Neuron (in vitro differentiated cells): ENCODE measurements around the gene CPT1A.

Experiments used
- H2AFZ ChIP-seq: one replicate; pipeline ENCODE4 v1.6.1; 2013; ENCODE audit warnings: low read depth, mild to moderate bottlenecking, inconsistent platforms, low read length, moderate library complexity
- H3K27me3 ChIP-seq: one replicate; pipeline ENCODE4 v1.6.1; 2013; ENCODE audit warnings: low read length; ENCODE audit not compliant: insufficient read depth
- H3K36me3 ChIP-seq: one replicate; pipeline ENCODE4 v1.6.1; 2013; ENCODE audit warnings: low read length; ENCODE audit not compliant: insufficient read depth
- H3K4me1 ChIP-seq: one replicate; pipeline ENCODE4 v1.6.1; 2013; ENCODE audit warnings: low read length; ENCODE audit not compliant: insufficient read depth
- H3K4me3 ChIP-seq: 2 replicates; pipeline ENCODE4 v1.5.1; 2013; ENCODE audit warnings: mild to moderate bottlenecking, low read length, moderate library complexity
- H3K9me3 ChIP-seq: one replicate; pipeline ENCODE4 v1.6.1; 2013; ENCODE audit warnings: low read length

The CPT1A gene

DNA sequence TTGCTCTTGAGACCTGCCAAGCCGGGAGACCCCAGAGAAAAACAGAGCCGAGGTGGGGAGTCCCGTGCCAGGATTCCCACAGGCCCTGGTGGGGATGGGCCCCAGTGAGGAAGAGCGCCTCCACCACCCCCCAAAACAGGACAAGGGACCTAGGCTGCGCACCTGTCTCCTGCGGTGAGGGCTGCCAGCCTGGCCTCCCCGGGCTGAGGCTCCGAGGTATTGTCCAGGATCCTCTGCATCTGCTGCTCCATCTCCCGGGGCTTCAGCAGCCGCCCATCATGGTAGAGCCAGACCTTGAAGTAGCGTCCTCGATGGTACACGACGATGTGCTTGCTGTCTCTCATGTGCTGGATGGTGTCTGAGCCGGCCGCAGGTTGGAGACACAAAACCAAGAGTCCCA is 57.1 kb downstream of the CPT1A start:
- Histone ChIP-seq H3K36me3 (peaks cover 4% of the 10 kb centered on the region), H2AFZ (no peak overlapping the region), H3K9me3 (no peaks in the 10 kb centered on the region), H3K27me3 (no peaks in the 10 kb centered on the region), H3K4me3 (no peak overlapping the region), H3K4me1 (no peaks in the 10 kb centered on the region)

DNA sequence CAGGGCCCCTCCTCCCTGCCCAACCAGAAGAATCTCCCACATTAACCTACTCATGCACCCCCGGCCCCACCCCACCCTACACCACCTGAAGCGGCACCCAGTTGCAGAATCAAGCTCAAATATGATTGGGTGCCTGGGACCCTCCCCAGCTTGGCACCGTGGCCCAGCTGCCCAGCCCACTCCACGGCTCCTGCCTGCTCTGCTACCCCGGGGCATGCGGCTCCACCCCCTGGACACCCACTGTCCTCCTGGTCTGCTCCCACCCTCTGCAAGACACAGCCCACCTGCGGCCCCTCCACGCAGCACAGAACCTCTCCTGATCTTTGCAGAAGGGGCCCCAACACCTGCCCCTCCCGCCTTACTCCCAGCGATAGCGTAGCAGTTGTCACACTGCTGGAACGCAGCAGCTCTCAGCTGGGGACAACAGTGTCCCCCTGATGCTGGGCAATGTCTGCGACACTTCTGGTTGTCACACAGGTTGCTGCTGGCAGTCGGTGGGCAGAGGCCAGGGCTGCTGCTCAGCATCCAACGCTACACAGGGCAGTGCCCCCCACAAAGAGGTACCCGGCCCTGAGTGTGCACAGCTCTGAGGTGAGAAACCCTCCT is 58.4 kb downstream of the CPT1A start:
- no peaks in the 10 kb centered on the region for H3K4me1 ChIP-seq
- peaks cover 4% of the 10 kb centered on the region for H3K36me3 ChIP-seq
- no peaks in the 10 kb centered on the region for H3K27me3 ChIP-seq
- no peak overlapping the region for H3K4me3 ChIP-seq
- H2AFZ ChIP-seq: no peak overlapping the region
- H3K9me3 ChIP-seq: no peaks in the 10 kb centered on the region

DNA sequence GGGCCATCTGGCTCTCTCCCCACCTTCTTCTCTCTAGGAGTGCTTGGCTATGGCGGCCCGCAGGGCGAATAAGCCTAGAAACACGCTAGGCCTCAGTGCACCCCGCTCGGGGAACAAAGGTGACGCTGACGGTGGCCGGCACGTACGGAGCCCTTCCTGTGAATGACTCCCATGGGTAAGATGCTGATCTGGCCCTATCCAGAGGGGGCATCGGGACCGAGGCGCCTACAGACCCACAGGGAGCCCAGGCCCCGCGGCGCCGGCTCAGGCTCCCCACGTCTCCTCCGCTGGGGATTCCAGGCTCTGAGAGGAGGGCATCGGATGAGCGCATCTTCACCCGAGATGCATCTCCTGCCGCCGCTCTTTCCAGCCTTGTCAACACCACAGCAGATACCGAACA is 59.0 kb downstream of the CPT1A start:
- no peaks in the 10 kb centered on the region for H3K27me3 ChIP-seq
- no peak overlapping the region for H3K4me3 ChIP-seq
- H3K9me3 ChIP-seq: no peaks in the 10 kb centered on the region
- H3K4me1 ChIP-seq: no peaks in the 10 kb centered on the region
- no peak overlapping the region for H2AFZ ChIP-seq
- peaks cover 4% of the 10 kb centered on the region for H3K36me3 ChIP-seq

DNA sequence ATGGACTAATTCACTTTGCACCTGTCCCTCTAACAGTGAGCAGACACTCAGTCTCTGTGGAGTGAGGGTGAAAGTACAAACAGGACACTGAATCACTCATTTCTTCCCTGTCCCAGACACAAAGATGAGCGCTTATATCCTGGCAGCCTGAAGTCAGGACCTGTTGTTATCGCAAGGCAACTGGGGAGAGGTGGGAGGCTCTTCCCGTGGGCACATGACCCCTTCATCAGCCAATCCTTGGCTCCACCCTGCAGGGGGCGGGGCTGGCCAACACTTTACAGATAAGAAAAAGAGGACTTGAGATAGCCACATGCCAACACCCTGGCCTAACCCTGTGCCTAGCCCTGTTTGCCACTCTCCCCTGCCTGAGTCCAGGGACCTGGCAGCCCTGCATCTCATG is 60.9 kb downstream of the CPT1A start:
- Histone ChIP-seq H3K4me1 (no peaks in the 10 kb centered on the region), H3K9me3 (no peaks in the 10 kb centered on the region), H3K27me3 (no peaks in the 10 kb centered on the region), H3K4me3 (no peak overlapping the region), H3K36me3 (peaks cover 4% of the 10 kb centered on the region), H2AFZ (no peak overlapping the region)

DNA sequence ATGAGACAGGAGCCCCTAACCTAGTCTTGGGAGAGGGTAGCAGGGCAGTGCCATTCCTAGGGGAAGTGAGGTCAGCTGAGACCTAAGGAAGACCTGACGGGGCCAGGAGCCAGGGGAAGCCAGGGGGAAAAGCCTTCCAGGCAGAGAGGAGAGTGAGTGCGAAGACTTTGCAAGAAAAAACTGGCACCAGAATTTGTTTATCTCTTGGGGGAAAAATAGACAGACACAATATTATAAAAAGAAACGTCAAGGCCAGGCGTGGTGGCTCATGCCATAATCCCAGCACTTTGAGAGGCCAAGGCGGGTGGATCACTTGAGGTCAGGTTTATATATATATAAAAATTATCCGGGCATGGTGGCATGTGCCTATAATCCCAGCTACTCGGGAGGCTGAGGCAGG is 63.5 kb downstream of the CPT1A start:
- H3K4me1 ChIP-seq: no peaks in the 10 kb centered on the region
- H3K36me3 ChIP-seq: peaks cover 11% of the 10 kb centered on the region
- no peak overlapping the region for H3K4me3 ChIP-seq

DNA sequence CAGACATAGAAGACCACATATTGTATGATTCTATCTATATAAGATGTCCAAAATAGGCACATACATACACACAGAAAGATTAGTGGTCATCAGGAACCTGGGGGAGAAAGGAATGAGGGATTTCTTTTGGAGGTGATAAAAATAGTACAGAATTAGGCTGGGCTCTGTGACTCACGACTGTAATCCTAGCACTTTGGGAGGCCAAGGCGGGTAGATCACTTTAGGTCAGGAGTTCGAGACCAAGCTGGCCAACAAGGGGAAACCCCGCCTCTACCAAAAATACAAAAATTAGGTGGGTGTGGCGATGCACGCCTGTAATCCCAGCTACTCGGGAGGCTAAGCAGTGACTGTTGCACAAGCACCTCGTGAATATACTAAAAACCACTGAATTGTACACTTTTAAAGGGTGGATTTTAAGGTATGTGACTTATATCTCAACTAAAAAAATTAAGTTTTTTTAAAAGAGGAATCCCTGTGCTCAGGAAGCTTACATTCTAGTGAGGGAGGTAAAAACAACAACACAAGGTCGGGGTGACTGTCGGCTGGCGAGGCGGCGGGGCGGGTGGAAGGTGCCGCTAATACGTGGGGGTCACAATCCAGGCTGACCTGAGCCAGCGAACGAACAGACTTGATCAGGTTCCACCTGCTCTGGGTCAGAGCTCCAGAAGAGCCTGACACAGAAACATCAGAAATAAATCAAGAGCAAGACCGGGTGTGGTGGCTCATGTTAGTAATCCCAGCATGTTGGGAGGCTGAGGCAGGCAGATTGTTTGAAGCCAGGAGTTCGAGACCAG is 65.1 kb downstream of the CPT1A start:
- peaks cover 14% of the 10 kb centered on the region for H3K36me3 ChIP-seq
- H3K27me3 ChIP-seq: no peaks in the 10 kb centered on the region
- no peak overlapping the region for H3K4me3 ChIP-seq
- H3K4me1 ChIP-seq: no peaks in the 10 kb centered on the region
- H3K9me3 ChIP-seq: peaks cover 3% of the 10 kb centered on the region
- H2AFZ ChIP-seq: no peak overlapping the region

More for the DNA sequence above, 63.5 kb downstream of the CPT1A start:
- Histone ChIP-seq H3K9me3 (peaks cover 3% of the 10 kb centered on the region), H2AFZ (no peak overlapping the region), H3K27me3 (no peaks in the 10 kb centered on the region)

DNA sequence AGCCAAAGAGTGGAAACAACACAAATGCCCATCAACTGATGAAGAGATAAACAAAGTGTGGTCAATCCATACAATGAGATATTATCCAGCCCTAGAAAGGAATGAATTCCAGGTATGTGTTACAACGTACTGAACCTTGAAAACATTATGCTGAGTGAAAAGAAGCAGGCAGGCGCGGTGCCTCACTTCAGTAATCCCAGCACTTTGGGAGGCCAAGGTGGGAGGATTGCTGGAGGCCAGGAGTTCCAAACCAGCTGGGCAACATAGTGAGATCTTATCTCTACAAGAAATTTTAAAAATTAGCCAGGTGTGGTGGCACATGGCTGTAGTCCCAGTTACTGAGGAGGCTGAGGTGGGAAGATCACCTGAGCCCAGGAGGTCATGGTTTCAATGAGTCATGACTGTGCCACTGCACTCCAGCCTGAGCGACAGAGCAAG is 65.7 kb downstream of the CPT1A start:
- H3K36me3 ChIP-seq: peaks cover 12% of the 10 kb centered on the region

DNA sequence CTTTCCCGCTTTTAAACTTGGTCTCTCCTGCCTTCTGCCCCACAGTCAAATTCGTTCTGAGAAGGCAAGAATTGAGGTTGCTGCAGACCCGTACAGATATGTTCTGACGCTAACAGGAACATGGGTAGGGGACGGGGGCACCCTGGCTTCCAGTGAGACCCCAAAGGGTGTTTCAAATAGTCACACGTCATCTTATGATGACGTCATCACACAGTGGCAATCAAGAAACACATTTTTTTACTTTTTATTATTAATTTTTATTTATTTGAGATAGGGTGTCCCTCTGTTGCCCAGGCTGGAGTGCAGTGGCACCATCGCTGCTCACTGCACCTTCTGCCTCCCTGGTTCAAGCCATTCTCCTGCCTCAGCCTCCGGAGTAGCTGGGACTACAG is 67.5 kb downstream of the CPT1A start:
- no peaks in the 10 kb centered on the region for H3K27me3 ChIP-seq
- no peak overlapping the region for H3K4me3 ChIP-seq
- no peak overlapping the region for H2AFZ ChIP-seq
- peaks cover 9% of the 10 kb centered on the region for H3K36me3 ChIP-seq
- no peaks in the 10 kb centered on the region for H3K4me1 ChIP-seq
- peaks cover 3% of the 10 kb centered on the region for H3K9me3 ChIP-seq

More for the DNA sequence above, 65.7 kb downstream of the CPT1A start:
- Histone ChIP-seq H3K9me3 (peaks cover 3% of the 10 kb centered on the region), H3K27me3 (no peaks in the 10 kb centered on the region), H3K4me1 (no peaks in the 10 kb centered on the region), H2AFZ (no peak overlapping the region), H3K4me3 (no peak overlapping the region)

DNA sequence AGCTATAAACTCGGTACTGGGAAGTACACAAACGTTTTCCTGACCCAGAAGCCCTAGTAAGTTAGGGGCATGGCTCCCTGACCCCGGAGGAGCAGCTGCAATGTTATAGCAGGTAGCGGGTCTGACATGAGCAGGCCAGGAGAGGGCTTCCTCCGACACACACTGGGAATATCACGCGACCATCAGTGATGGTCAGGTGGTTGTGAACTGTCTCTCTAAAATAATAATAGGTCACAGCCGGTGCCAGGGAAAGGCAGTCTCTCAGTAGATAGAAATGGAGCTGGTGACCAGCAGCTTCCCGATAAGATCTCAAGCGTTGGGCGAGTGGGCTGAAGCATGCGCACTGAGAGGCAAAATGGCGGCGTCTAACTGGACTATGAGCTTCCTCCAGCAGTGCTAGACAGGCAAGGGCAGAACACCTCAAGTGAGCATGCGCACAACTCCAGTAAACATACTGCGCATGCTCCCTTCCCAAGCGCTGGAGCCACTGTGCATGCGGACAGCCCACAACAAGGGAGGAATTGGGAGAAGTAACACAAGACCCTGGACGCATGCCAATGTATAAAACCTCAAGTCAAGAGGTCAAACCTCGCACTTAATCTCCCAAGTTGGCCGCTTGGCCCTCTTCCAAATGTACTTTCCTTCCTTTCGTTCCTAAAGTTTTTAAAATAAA is 68.1 kb downstream of the CPT1A start:
- H3K9me3 ChIP-seq: peaks cover 3% of the 10 kb centered on the region
- H2AFZ ChIP-seq: no peak overlapping the region
- no peaks in the 10 kb centered on the region for H3K27me3 ChIP-seq

DNA sequence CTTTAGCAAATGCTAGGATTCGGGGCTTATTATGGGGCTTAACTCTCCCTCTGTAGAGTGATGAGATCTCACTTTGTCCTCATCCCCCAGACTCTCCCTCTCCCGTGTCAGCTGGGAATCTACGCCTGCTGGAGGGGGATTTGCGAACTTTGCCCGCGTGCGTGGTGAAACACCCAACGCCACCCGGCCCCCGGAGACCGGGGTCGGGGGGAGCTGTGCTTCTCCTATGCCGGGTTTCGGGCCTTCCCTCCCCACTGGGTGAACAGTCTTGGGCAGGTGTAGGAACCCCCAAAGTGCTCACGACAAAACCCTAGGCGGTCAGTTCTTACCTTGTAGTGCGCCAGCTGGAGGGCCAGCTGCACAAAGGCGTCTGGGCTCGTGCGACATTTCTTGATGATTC is 68.8 kb downstream of the CPT1A start:
- H3K4me1 ChIP-seq: no peaks in the 10 kb centered on the region
- no peaks in the 10 kb centered on the region for H3K27me3 ChIP-seq
- H3K9me3 ChIP-seq: peaks cover 3% of the 10 kb centered on the region
- no peak overlapping the region for H3K4me3 ChIP-seq
- H2AFZ ChIP-seq: no peak overlapping the region
- peaks cover 9% of the 10 kb centered on the region for H3K36me3 ChIP-seq

More for the DNA sequence above, 68.1 kb downstream of the CPT1A start:
- Histone ChIP-seq H3K4me1 (no peaks in the 10 kb centered on the region), H3K36me3 (peaks cover 9% of the 10 kb centered on the region), H3K4me3 (no peak overlapping the region)

DNA sequence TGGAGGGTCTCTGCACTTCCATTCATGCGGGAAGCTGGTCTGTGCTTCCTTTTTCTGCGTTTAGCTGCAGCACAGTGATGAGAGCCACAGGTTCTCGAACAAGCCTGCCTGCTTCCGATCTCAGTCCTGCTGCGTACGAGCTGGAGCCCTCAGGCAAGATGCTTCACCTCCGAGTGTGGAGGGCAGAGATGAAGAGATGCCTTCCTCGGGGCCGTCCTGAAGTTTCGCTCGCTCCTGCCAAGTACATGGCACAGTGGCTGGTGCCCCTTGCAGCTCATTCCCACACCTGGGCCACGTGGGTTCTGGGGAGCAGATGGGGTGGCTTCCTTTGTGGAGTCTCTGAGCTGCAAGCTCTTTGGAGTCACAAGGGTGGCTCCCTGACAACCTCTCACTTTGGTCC is 70.9 kb downstream of the CPT1A start:
- Histone ChIP-seq H2AFZ (no peak overlapping the region), H3K9me3 (peaks cover 3% of the 10 kb centered on the region), H3K4me1 (no peaks in the 10 kb centered on the region), H3K27me3 (no peaks in the 10 kb centered on the region), H3K4me3 (no peak overlapping the region), H3K36me3 (peaks cover 9% of the 10 kb centered on the region)

DNA sequence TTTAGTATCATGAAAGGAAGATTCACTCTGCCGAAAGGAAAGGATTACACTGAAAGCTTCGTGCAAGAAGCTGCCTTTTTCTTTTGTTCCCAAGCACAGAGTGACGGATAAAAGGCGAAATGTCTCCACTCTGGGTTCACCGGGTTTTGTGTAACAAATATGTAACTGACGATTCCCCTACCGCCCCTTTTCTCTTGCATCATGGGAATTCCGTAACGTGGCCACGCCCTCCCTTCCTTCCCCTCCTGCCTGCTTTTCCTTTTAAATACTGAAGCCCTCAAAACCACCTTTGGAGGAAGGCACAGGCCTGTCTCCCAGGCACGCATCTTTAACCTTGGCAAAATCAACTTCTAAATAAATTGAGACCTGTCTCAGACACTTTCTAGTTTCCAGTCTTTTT is 74.0 kb downstream of the CPT1A start:
- H2AFZ ChIP-seq: no peak overlapping the region
- H3K4me3 ChIP-seq: no peak overlapping the region
- no peaks in the 10 kb centered on the region for H3K27me3 ChIP-seq
- no peaks in the 10 kb centered on the region for H3K9me3 ChIP-seq
- no peaks in the 10 kb centered on the region for H3K36me3 ChIP-seq
- no peaks in the 10 kb centered on the region for H3K4me1 ChIP-seq

DNA sequence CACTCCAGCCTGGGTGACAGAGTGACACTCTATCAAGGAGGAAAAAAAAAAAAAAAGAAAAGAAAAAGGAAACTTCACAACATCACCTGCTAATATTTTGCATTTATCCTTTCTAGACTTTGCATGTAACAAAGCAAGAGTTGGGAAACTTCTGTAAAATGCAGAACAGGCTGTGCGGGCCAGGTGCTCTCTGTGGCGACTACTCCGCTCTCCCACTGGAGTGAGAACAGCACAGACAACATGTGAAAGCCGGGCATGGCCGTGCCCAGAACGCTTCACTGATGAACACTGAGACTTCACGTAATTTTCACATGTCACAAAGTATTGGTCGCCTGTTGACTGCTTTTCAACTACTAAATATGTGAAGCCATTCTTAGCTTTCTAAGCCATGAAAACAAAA is 74.9 kb downstream of the CPT1A start:
- Histone ChIP-seq H3K36me3 (no peaks in the 10 kb centered on the region), H3K4me3 (no peak overlapping the region), H2AFZ (no peak overlapping the region), H3K4me1 (no peaks in the 10 kb centered on the region), H3K27me3 (no peaks in the 10 kb centered on the region), H3K9me3 (no peaks in the 10 kb centered on the region)
